Measurements from ENCODE around the gene PTPRQ. TPM values are rescaled to one million over a fixed set of nuclear protein-coding genes. Genes with fewer than 3 reads are reported as not detected.

Gene PTPRQ
- total and polyA plus RNA-seq, 4 experiments from 2014 or later = not detected

GRCh38 chr12:80493466-80493865, 49.4 kb downstream of the PTPRQ start:
- Mint-ChIP-seq H3K27me3 (no peaks in the 10 kb centered on the region), H3K27ac (no peak overlapping the region), H3K36me3 (no peaks in the 10 kb centered on the region), H3K9me3 (peaks cover 0 to 6% (median 0%) of the 10 kb centered on the region in 8 donors), H3K4me1 (no peaks in the 10 kb centered on the region), H3K4me3 (no peak overlapping the region)
- Histone ChIP-seq H3K36me3 (ENCODE audit: insufficient read depth, low read length) (no peaks in the 10 kb centered on the region), H3K4me1 (ENCODE audit: insufficient read depth, low read length) (no peaks in the 10 kb centered on the region), H3K27ac (ENCODE audit: low read depth, low read length) (no peak overlapping the region), H3K27me3 (ENCODE audit: insufficient read depth, low read length) (no peaks in the 10 kb centered on the region), H3K9me3 (ENCODE audit: control insufficient read depth in 1 of 2, low read length in 2 of 2) (no peaks in the 10 kb centered on the region), H3K4me3 (ENCODE audit: low read length in 2 of 2) (no peak overlapping the region)
- CTCF ChIA-PET (ENCODE audit: partially characterized antibody) = no interaction called here
- intact Hi-C loops (cut with micrococcal nuclease) = no loop called here
- POLR2A ChIA-PET (ENCODE audit: partially characterized antibody) = no interaction called here
- no peak for DNase-seq

DNA sequence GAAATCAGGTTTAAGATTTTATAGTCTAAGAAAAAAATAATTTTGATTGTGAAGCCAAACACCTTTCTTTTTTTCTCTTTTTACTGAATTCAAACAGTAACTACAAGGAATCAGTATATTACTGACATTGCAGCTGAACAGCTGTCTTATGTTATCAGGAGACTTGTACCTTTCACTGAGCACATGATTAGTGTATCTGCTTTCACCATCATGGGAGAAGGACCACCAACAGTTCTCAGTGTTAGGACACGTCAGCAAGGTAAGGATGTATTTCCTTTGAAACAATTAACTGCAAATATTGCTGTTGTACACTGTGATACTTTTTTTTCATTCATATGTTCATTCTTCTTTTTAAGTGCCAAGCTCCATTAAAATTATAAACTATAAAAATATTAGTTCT, 50.8 kb downstream of the PTPRQ start:
- Mint-ChIP-seq H3K4me1 (no peaks in the 10 kb centered on the region), H3K27me3 (no peaks in the 10 kb centered on the region), H3K27ac (no peak overlapping the region), H3K9me3 (peaks cover 0 to 3% (median 0%) of the 10 kb centered on the region in 8 donors), H3K4me3 (no peak overlapping the region), H3K36me3 (no peaks in the 10 kb centered on the region)
- Histone ChIP-seq H3K27ac (ENCODE audit: low read depth, low read length) (no peak overlapping the region), H3K27me3 (ENCODE audit: insufficient read depth, low read length) (no peaks in the 10 kb centered on the region), H3K9me3 (ENCODE audit: control insufficient read depth in 1 of 2, low read length in 2 of 2) (no peaks in the 10 kb centered on the region), H3K4me1 (ENCODE audit: insufficient read depth, low read length) (no peaks in the 10 kb centered on the region), H3K4me3 (ENCODE audit: low read length in 2 of 2) (no peak overlapping the region), H3K36me3 (ENCODE audit: insufficient read depth, low read length) (no peaks in the 10 kb centered on the region)
- DNase-seq = no peak
- intact Hi-C loops (cut with micrococcal nuclease) = no loop called here
- CTCF ChIA-PET (ENCODE audit: partially characterized antibody) = no interaction called here
- POLR2A ChIA-PET (ENCODE audit: partially characterized antibody) = no interaction called here

DNA sequence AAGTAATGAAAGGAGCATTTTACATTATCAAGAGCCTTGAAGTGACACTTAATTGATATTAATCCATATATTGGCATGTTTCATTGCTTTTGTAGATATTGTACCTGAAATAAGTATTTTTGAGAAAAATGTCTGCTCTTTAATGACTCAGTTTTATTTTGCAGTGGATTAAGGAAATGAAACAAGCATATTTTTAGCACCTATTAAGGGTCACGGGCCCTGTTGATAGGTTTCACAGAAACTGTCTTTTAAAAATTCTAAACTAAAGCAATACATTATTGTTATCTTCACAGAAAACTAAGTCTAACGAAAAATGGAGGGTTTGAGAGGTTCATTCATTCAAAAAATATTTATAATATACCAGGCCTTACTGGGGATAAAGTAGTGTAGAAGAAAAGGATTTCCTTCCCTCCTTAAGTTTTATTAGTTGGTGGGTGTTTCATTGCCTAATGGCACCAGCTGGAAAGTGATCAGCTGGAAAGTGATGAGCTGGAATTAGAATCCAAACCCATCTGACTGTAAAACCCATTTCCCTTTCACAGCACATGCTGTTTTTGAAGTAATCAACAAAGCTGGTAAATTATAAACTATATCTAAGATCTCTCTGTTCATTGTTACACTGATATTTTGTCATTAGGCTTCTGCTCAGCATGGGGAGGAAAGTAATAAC, 54.2 kb downstream of the PTPRQ start:
- intact Hi-C loops (cut with micrococcal nuclease) = no loop called here
- H3K36me3 Mint-ChIP-seq = no peaks in the 10 kb centered on the region
- H3K4me3 Mint-ChIP-seq = no peak overlapping the region
- Histone ChIP-seq H3K4me3 (ENCODE audit: low read length in 2 of 2) (no peak overlapping the region), H3K9me3 (ENCODE audit: control insufficient read depth in 1 of 2, low read length in 2 of 2) (no peaks in the 10 kb centered on the region), H3K27ac (ENCODE audit: low read depth, low read length) (no peak overlapping the region), H3K4me1 (ENCODE audit: insufficient read depth, low read length) (no peaks in the 10 kb centered on the region), H3K27me3 (ENCODE audit: insufficient read depth, low read length) (no peaks in the 10 kb centered on the region), H3K36me3 (ENCODE audit: insufficient read depth, low read length) (no peaks in the 10 kb centered on the region)
- POLR2A ChIA-PET (ENCODE audit: partially characterized antibody) = no interaction called here
- no peaks in the 10 kb centered on the region for H3K4me1 Mint-ChIP-seq
- CTCF ChIA-PET (ENCODE audit: partially characterized antibody) = no interaction called here
- no peaks in the 10 kb centered on the region for H3K27me3 Mint-ChIP-seq
- DNase-seq = no peak
- no peak overlapping the region for H3K27ac Mint-ChIP-seq
- peaks cover 0 to 3% (median 0%) of the 10 kb centered on the region in 8 donors for H3K9me3 Mint-ChIP-seq

GRCh38 chr12:80504389-80505163, 60.5 kb downstream of the PTPRQ start:
- no peaks in the 10 kb centered on the region for H3K4me1 ChIP-seq (ENCODE audit: insufficient read depth, low read length)
- H3K9me3 Mint-ChIP-seq = no peaks in the 10 kb centered on the region
- no peaks in the 10 kb centered on the region for H3K27me3 ChIP-seq (ENCODE audit: insufficient read depth, low read length)
- intact Hi-C loops (cut with micrococcal nuclease) = no loop called here
- no peaks in the 10 kb centered on the region for H3K9me3 ChIP-seq (ENCODE audit: control insufficient read depth in 1 of 2, low read length in 2 of 2)
- CTCF ChIA-PET (ENCODE audit: partially characterized antibody) = no interaction called here
- H3K27ac ChIP-seq (ENCODE audit: low read depth, low read length) = no peak overlapping the region
- no peaks in the 10 kb centered on the region for H3K36me3 Mint-ChIP-seq
- H3K4me3 ChIP-seq (ENCODE audit: low read length in 2 of 2) = no peak overlapping the region
- H3K36me3 ChIP-seq (ENCODE audit: insufficient read depth, low read length) = no peaks in the 10 kb centered on the region
- H3K27ac Mint-ChIP-seq = no peak overlapping the region
- H3K4me3 Mint-ChIP-seq = no peak overlapping the region
- no peaks in the 10 kb centered on the region for H3K27me3 Mint-ChIP-seq
- POLR2A ChIA-PET (ENCODE audit: partially characterized antibody) = no interaction called here
- H3K4me1 Mint-ChIP-seq = no peaks in the 10 kb centered on the region
- DNase-seq = no peak

GRCh38 chr12:80509781-80510556, 65.9 kb downstream of the PTPRQ start:
- Mint-ChIP-seq H3K36me3 (no peaks in the 10 kb centered on the region), H3K4me1 (no peaks in the 10 kb centered on the region), H3K27ac (no peak overlapping the region), H3K4me3 (no peak overlapping the region), H3K9me3 (peaks cover 0 to 14% (median 9%) of the 10 kb centered on the region in 8 donors), H3K27me3 (no peaks in the 10 kb centered on the region)
- Histone ChIP-seq H3K27me3 (ENCODE audit: insufficient read depth, low read length) (no peaks in the 10 kb centered on the region), H3K4me3 (ENCODE audit: low read length in 2 of 2) (no peak overlapping the region), H3K36me3 (ENCODE audit: insufficient read depth, low read length) (no peaks in the 10 kb centered on the region), H3K9me3 (ENCODE audit: control insufficient read depth in 1 of 2, low read length in 2 of 2) (no peaks in the 10 kb centered on the region), H3K27ac (ENCODE audit: low read depth, low read length) (no peak overlapping the region), H3K4me1 (ENCODE audit: insufficient read depth, low read length) (no peaks in the 10 kb centered on the region)
- ChIA-PET CTCF (ENCODE audit: partially characterized antibody) (no interaction called here), POLR2A (ENCODE audit: partially characterized antibody) (no interaction called here)
- no peak for DNase-seq
- intact Hi-C loops (cut with micrococcal nuclease) = no loop called here

DNA sequence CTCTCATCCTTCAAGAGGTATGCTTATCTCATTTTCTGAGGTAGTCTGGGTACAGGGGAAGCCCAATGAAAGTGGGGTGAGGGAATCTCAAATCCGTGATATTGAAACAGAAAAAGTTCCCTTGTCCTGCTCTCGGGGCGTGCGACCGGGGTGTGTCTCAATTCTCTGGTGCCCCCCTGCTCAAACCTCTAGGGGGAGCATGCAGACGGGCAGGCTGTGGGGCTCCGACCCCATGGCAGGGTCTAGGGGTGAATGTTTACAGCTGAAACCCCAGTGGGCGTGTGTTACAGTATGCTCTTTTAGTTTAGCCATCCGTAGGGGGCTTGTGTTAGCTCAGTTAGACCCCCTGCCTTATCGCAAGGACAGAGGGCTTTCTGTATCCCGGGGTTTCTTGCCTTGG, 68.7 kb downstream of the PTPRQ start:
- Mint-ChIP-seq H3K27ac (no peak overlapping the region), H3K4me3 (no peak overlapping the region), H3K9me3 (peaks cover 2 to 23% (median 13%) of the 10 kb centered on the region in 8 donors), H3K27me3 (no peaks in the 10 kb centered on the region), H3K4me1 (no peaks in the 10 kb centered on the region), H3K36me3 (no peaks in the 10 kb centered on the region)
- intact Hi-C loops (cut with micrococcal nuclease) = no loop called here
- Histone ChIP-seq H3K9me3 (ENCODE audit: control insufficient read depth in 1 of 2, low read length in 2 of 2) (no peaks in the 10 kb centered on the region), H3K27me3 (ENCODE audit: insufficient read depth, low read length) (no peaks in the 10 kb centered on the region), H3K27ac (ENCODE audit: low read depth, low read length) (no peak overlapping the region), H3K36me3 (ENCODE audit: insufficient read depth, low read length) (no peaks in the 10 kb centered on the region), H3K4me1 (ENCODE audit: insufficient read depth, low read length) (no peaks in the 10 kb centered on the region), H3K4me3 (ENCODE audit: low read length in 2 of 2) (no peak overlapping the region)
- POLR2A ChIA-PET (ENCODE audit: partially characterized antibody) = no interaction called here
- peak in 1 of 5 donors; percentile 22 for DNase-seq
- CTCF ChIA-PET (ENCODE audit: partially characterized antibody) = no interaction called here

DNA sequence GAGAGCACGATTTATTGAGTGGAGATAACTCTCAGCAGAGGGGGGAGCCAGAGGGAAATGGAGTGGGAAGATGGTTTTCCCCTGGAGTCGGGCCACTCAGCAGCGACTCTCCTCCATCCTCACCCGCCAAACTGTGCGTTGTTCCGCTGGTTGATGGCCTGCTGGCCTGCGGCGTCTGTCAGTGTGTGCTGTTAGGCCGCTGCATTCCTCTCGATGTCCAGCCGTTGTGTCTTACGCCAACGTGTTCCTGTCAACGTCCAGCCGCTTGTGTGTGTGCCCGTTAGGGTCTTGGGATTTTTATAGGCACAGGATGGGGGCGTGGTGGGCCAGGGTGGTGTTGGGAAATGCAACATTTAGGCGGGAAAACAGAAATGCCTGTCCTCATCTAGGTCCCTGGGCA, 69.2 kb downstream of the PTPRQ start:
- Mint-ChIP-seq H3K36me3 (no peaks in the 10 kb centered on the region), H3K4me1 (no peaks in the 10 kb centered on the region), H3K4me3 (no peak overlapping the region), H3K27ac (no peak overlapping the region), H3K27me3 (no peaks in the 10 kb centered on the region), H3K9me3 (peaks cover 2 to 26% (median 13%) of the 10 kb centered on the region in 8 donors)
- Histone ChIP-seq H3K9me3 (ENCODE audit: control insufficient read depth in 1 of 2, low read length in 2 of 2) (no peaks in the 10 kb centered on the region), H3K36me3 (ENCODE audit: insufficient read depth, low read length) (no peaks in the 10 kb centered on the region), H3K27ac (ENCODE audit: low read depth, low read length) (no peak overlapping the region), H3K27me3 (ENCODE audit: insufficient read depth, low read length) (no peaks in the 10 kb centered on the region), H3K4me1 (ENCODE audit: insufficient read depth, low read length) (no peaks in the 10 kb centered on the region), H3K4me3 (ENCODE audit: low read length in 2 of 2) (no peak overlapping the region)
- ChIA-PET POLR2A (ENCODE audit: partially characterized antibody) (no interaction called here), CTCF (ENCODE audit: partially characterized antibody) (no interaction called here)
- intact Hi-C loops (cut with micrococcal nuclease) = no loop called here
- no peak for DNase-seq

All from CD4-positive, alpha-beta memory T cell (primary cell).